ENCODE data around the gene SSBP3.

GRCh38 chr1:54228638-54229079, 177.5 kb downstream of the SSBP3 start:
- no peak for TF ChIP-seq CTCF (IDR thresholded peaks at IDR 0.05)
- TF ChIP-seq POLR2A (IDR thresholded peaks at IDR 0.05), result no peak
- TF ChIP-seq POLR2AphosphoS5 (IDR thresholded peaks at IDR 0.05), result no peak

Data from breast epithelium (tissue), 3 donors.